ENCODE data around the gene MMP25. TPM values are rescaled to one million over a fixed set of nuclear protein-coding genes. Genes with fewer than 3 reads are reported as not detected.

Gene MMP25
- total RNA-seq, 6 donors from 2014 or later: 10.0 to 41.4 (median 20.5) TPM

DNA sequence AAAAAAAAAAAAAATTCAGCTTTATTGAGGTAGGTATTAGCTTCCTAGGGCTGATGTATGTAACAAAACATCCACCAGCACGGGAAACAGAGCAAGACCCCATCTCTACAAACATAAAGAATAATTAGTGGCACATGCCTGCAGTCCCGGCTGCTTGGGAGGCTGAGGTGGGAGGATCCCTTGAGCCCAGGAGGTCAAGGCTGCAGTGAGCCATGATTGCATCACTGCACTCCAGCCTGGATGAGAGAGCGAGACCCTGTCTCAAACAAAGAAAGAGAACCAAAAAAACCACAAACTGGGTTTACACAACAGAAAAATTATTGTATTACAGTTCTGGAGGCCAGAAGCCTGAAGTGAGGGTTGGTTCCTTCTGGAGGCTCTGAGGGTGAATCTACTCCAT lies 4.0 kb upstream of the MMP25 start:
- no peak overlapping the region for H3K4me3 ChIP-seq
- no peak for DNase-seq
- ATAC-seq (ENCODE audit: low FRiP score in 2 of 2): no peak
- peaks cover 0 to 34% (median 24%) of the 10 kb centered on the region in 4 donors for H3K27me3 ChIP-seq
- TF ChIP-seq POLR2A (IDR thresholded peaks at IDR 0.05) (no peak), POLR2AphosphoS5 (IDR thresholded peaks at IDR 0.05) (no peak), EP300 (IDR thresholded peaks at IDR 0.05) (no peak)
- TF ChIP-seq, protein P1, sequence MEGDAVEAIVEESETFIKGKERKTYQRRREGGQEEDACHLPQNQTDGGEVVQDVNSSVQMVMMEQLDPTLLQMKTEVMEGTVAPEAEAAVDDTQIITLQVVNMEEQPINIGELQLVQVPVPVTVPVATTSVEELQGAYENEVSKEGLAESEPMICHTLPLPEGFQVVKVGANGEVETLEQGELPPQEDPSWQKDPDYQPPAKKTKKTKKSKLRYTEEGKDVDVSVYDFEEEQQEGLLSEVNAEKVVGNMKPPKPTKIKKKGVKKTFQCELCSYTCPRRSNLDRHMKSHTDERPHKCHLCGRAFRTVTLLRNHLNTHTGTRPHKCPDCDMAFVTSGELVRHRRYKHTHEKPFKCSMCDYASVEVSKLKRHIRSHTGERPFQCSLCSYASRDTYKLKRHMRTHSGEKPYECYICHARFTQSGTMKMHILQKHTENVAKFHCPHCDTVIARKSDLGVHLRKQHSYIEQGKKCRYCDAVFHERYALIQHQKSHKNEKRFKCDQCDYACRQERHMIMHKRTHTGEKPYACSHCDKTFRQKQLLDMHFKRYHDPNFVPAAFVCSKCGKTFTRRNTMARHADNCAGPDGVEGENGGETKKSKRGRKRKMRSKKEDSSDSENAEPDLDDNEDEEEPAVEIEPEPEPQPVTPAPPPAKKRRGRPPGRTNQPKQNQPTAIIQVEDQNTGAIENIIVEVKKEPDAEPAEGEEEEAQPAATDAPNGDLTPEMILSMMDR (IDR thresholded peaks at IDR 0.05): no peak
- H3K4me1 ChIP-seq: peaks cover 21 to 34% (median 26%) of the 10 kb centered on the region in 4 donors
- no peaks in the 10 kb centered on the region for H3K36me3 ChIP-seq
- H3K9me3 ChIP-seq: no peaks in the 10 kb centered on the region
- WGBS, 2 donors: 71 to 80% methylated on average over 3 of the region's 3 CpGs
- no peak overlapping the region for H3K27ac ChIP-seq

DNA sequence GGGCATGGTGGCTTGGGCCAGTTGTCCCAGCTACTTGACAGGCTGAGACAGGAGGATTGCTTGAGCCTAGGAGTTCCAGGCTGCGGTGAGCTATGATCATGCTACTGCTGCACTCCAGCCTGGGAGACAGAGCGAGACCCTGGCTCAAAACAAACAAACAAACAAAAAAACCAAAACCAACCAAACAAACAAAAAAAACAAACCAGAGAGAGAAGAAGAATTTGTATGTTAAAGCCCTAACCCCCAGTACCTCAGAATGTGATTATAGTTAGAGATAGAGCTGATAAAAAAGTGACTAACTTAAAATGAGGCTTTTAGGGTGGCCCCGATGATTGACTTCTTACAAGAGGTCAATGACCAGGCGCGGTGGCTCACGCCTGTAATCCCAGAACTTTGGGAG lies 1.7 kb upstream of the MMP25 start:
- TF ChIP-seq, protein P1 (IDR thresholded peaks at IDR 0.05): no peak
- TF ChIP-seq POLR2AphosphoS5 (IDR thresholded peaks at IDR 0.05) (no peak), POLR2A (IDR thresholded peaks at IDR 0.05) (no peak), EP300 (IDR thresholded peaks at IDR 0.05) (no peak)
- 83 to 88% methylated on average over 6 of the region's 6 CpGs for WGBS, 2 donors
- Histone ChIP-seq H3K4me3 (peak overlapping the region in 2 of 4 donors; percentile 50 to 54), H3K4me1 (peaks cover 21 to 34% (median 25%) of the 10 kb centered on the region in 4 donors), H3K27me3 (peaks cover 0 to 36% (median 26%) of the 10 kb centered on the region in 4 donors), H3K27ac (no peak overlapping the region), H3K36me3 (no peaks in the 10 kb centered on the region), H3K9me3 (no peaks in the 10 kb centered on the region)
- ATAC-seq (ENCODE audit: low FRiP score in 2 of 2): no peak
- DNase-seq: no peak

DNA sequence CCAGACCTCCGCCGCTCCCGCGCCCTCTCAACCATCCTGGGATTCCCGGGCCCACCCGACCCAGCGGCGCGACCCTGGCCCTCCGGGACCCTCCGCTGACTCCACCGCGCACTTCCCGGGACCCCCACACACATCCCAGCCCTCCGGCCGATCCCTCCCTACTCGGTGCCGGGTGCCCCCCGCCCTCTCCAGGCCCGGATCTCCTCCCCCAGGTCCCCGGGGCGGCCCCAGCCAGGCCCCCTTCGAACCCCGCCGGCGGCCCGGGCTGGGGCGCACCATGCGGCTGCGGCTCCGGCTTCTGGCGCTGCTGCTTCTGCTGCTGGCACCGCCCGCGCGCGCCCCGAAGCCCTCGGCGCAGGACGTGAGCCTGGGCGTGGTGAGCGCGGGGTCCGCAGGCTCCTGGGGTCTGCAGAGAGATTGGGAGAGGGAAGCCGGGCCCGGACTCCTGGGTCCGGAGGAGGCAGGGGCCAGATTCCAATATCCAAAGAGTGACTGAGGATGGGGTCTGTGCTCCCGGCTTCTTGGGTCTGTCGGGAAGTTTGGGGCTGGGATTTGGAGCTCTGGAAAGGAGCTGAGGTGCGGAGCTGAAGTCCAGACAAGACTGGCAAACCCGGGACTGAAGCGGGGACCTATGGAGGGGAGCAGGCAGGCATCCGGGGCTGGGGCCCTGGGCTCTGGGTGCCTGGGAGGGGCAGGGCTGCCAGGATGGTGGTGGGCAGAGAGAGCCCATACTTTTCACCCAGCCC lies 453 bp downstream of the MMP25 start:
- H3K4me1 ChIP-seq: peaks cover 21 to 34% (median 25%) of the 10 kb centered on the region in 4 donors
- H3K4me3 ChIP-seq: peak overlapping the region in 3 of 4 donors; percentile 38 to 54 (median 50)
- TF ChIP-seq, protein P1 (IDR thresholded peaks at IDR 0.05): no peak
- TF ChIP-seq EP300 (IDR thresholded peaks at IDR 0.05): no peak
- TF ChIP-seq POLR2A (IDR thresholded peaks at IDR 0.05): no peak
- no peak for TF ChIP-seq POLR2AphosphoS5 (IDR thresholded peaks at IDR 0.05)
- no peaks in the 10 kb centered on the region for H3K9me3 ChIP-seq
- peaks cover 0 to 36% (median 26%) of the 10 kb centered on the region in 4 donors for H3K27me3 ChIP-seq
- 3 to 4% methylated on average over 12 to 20 of the region's 54 CpGs for WGBS, 2 donors
- H3K36me3 ChIP-seq: no peaks in the 10 kb centered on the region
- DNase-seq: peak in 1 of 2 donors; percentile 88
- ATAC-seq (ENCODE audit: low FRiP score in 2 of 2): peak in 1 of 2 donors; percentile 16
- H3K27ac ChIP-seq: peak overlapping the region; percentile 32 to 85 (median 70)

DNA sequence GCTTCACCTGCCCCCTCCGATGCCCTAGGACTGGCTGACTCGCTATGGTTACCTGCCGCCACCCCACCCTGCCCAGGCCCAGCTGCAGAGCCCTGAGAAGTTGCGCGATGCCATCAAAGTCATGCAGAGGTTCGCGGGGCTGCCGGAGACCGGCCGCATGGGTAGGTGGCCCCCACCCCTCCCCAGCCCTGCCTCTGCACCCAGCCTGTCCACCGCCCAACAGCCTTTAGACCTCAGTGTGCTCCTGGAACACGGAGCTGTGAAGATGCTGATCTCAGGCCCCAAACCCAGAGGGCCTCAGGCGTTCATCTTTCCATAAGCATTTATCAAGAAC lies 993 bp downstream of the MMP25 start:
- H3K27ac ChIP-seq: peak overlapping the region; percentile 32 to 85 (median 70)
- ATAC-seq (ENCODE audit: low FRiP score in 2 of 2): no peak
- peaks cover 0 to 36% (median 26%) of the 10 kb centered on the region in 4 donors for H3K27me3 ChIP-seq
- TF ChIP-seq, protein P1 (IDR thresholded peaks at IDR 0.05): no peak
- no peak for TF ChIP-seq POLR2A (IDR thresholded peaks at IDR 0.05)
- no peak for TF ChIP-seq POLR2AphosphoS5 (IDR thresholded peaks at IDR 0.05)
- peak in 1 of 2 donors; percentile 80 for DNase-seq
- H3K36me3 ChIP-seq: no peaks in the 10 kb centered on the region
- no peaks in the 10 kb centered on the region for H3K9me3 ChIP-seq
- H3K4me3 ChIP-seq: peak overlapping the region in 3 of 4 donors; percentile 38 to 54 (median 50)
- 23 to 33% methylated on average over 1 to 13 of the region's 13 CpGs for WGBS, 2 donors
- H3K4me1 ChIP-seq: peaks cover 21 to 34% (median 25%) of the 10 kb centered on the region in 4 donors
